Caco-2 (cell line): Measurements from ENCODE around the gene AOPEP. TPM values are rescaled to one million over a fixed set of nuclear protein-coding genes. Genes with fewer than 3 reads are reported as not detected.
"Not testable (repeated sequence)": the region's sequence is repeated elsewhere in the genome, so short reads cannot be mapped to it uniquely, and the experiment has no call there.

Source experiments
- BruUV-seq: library from RNA; stranded (reverse); fragments of 400-500 nt; replicated peaks from 2 replicates; lab custom pipeline; 2021; lab: Mats Ljungman, UMichigan
- CTCF ChIA-PET: fragments of 300-600 bp; sonication (Branson Sonifier 250); formaldehyde crosslinking; loops from one replicate; lab custom pipeline; 2022; ENCODE audit warnings: antibody characterized with exemption; lab: Charles Lee
- POLR2A ChIA-PET: fragments of 300-600 bp; sonication (Branson Sonifier 250); formaldehyde crosslinking; loops from one replicate; lab custom pipeline; 2022; ENCODE audit warnings: antibody characterized with exemption; lab: Charles Lee
- DNase-seq, 2 experiments: peaks; one replicate each; pipeline versions ENCODE4 v3.0.0 to v3.0.0-alpha.2; 2020 to 2022
- H3K27me3 ChIP-seq: replicated peaks from 2 replicates; pipeline ENCODE4 v1.6.0; 2011; ENCODE audit warnings: low read length; ENCODE audit not compliant: control insufficient read depth, insufficient read depth
- H3K36me3 ChIP-seq: 2 replicates; pipeline ENCODE4 v1.5.1; 2011; ENCODE audit warnings: low read length; ENCODE audit not compliant: control insufficient read depth, insufficient read depth
- H3K4me1 ChIP-seq: fragments of 250-450 bp; sonication (Bioruptor Pico); 2 replicates; pipeline ENCODE4 v1.5.1; 2020; ENCODE audit warnings: mild to moderate bottlenecking
- H3K4me3 ChIP-seq: 2 replicates; pipeline ENCODE4 v1.5.1; 2011; ENCODE audit warnings: low read depth, mild to moderate bottlenecking, control low read depth, low read length
- H3K9me3 ChIP-seq: fragments of 250-450 bp; sonication (Bioruptor Pico); 2 replicates; pipeline ENCODE4 v1.5.1; 2020; ENCODE audit warnings: mild to moderate bottlenecking, moderate library complexity
- H3K27ac Mint-ChIP-seq: one replicate; pipeline ENCODE4 v1.8.0; 2022; ENCODE audit warnings: mixed read lengths; ENCODE audit not compliant: unreplicated experiment
- H3K27me3 Mint-ChIP-seq: one replicate; pipeline ENCODE4 v1.8.0; 2022; ENCODE audit warnings: mixed read lengths; ENCODE audit not compliant: insufficient read depth, unreplicated experiment
- H3K36me3 Mint-ChIP-seq: one replicate; pipeline ENCODE4 v1.8.0; 2022; ENCODE audit warnings: mild to moderate bottlenecking, mixed read lengths; ENCODE audit not compliant: insufficient read depth, unreplicated experiment
- H3K4me1 Mint-ChIP-seq: one replicate; pipeline ENCODE4 v1.8.0; 2022; ENCODE audit warnings: low read depth, mixed read lengths; ENCODE audit not compliant: unreplicated experiment
- H3K4me3 Mint-ChIP-seq: one replicate; pipeline ENCODE4 v1.8.0; 2022; ENCODE audit warnings: mild to moderate bottlenecking, moderate library complexity, mixed read lengths; ENCODE audit not compliant: unreplicated experiment
- H3K9me3 Mint-ChIP-seq: one replicate; pipeline ENCODE4 v1.8.0; 2022; ENCODE audit warnings: mixed read lengths; ENCODE audit not compliant: unreplicated experiment
- CTCF ChIP-seq, 2 experiments: fragments of 200-600 bp in 1 of 2; IDR thresholded peaks; 1 replicate in 1 of 2; 2 replicates in 1 of 2; pipeline versions ENCODE4 v1.5.1 to v1.8.0; 2011 to 2022; ENCODE audit warnings: antibody characterized with exemption in 1 of 2, control low read depth in 1 of 2, inconsistent platforms in 1 of 2, low read depth in 1 of 2, low read length in 1 of 2, mild to moderate bottlenecking in 1 of 2, moderate library complexity in 1 of 2; ENCODE audit not compliant: insufficient read depth in 1 of 2, severe bottlenecking in 1 of 2, unreplicated experiment in 1 of 2
- intact Hi-C: fragments of 100-400 bp; cut with micrococcal nuclease; formaldehyde crosslinking; loops from one replicate; pipeline ENCODE4 v1.10.0; 2022; ENCODE audit not compliant: unreplicated experiment
- total RNA-seq: library from RNA; stranded (reverse); gene quantifications from 2 replicates; pipeline ENCODE4 v1.2.3, GENCODE V29; 2022

AOPEP gene
- total RNA-seq, 1 experiment from 2014 or later, result 63.3 TPM

- Mint-ChIP-seq H3K4me1 (no peaks in the 10 kb centered on the region), H3K36me3 (peaks cover 65% of the 10 kb centered on the region), H3K27ac (no peak overlapping the region), H3K27me3 (no peaks in the 10 kb centered on the region), H3K9me3 (no peaks in the 10 kb centered on the region), H3K4me3 (no peak overlapping the region)
- Histone ChIP-seq H3K9me3 (no peaks in the 10 kb centered on the region), H3K36me3 (peaks cover 2% of the 10 kb centered on the region), H3K4me1 (no peaks in the 10 kb centered on the region), H3K4me3 (no peak overlapping the region), H3K27me3 (no peaks in the 10 kb centered on the region)
- no peak for TF ChIP-seq CTCF (IDR thresholded peaks at IDR 0.05; ENCODE audit: insufficient read depth in 1 of 2, low read depth in 1 of 2, low read length in 1 of 2, severe bottlenecking in 1 of 2, unreplicated experiment in 1 of 2)
- no peak for DNase-seq
- ChIA-PET CTCF (no interaction called here), POLR2A (no interaction called here)
- intact Hi-C loops, result no loop called here
- BruUV-seq, result no TSS peak
These were observed 290.6 kb downstream of the AOPEP start for GRCh38 chr9:95017062-95017461.

- H3K4me3 ChIP-seq, result no peak overlapping the region
- peaks cover 67% of the 10 kb centered on the region for H3K36me3 Mint-ChIP-seq
- H3K27me3 Mint-ChIP-seq, result no peaks in the 10 kb centered on the region
- TF ChIP-seq CTCF (IDR thresholded peaks at IDR 0.05; ENCODE audit: insufficient read depth in 1 of 2, low read depth in 1 of 2, low read length in 1 of 2, severe bottlenecking in 1 of 2, unreplicated experiment in 1 of 2), result no peak
- no peaks in the 10 kb centered on the region for H3K4me1 ChIP-seq
- H3K9me3 ChIP-seq, result no peaks in the 10 kb centered on the region
- H3K4me3 Mint-ChIP-seq, result no peak overlapping the region
- ChIA-PET CTCF (no interaction called here), POLR2A (no interaction called here)
- DNase-seq, result no peak
- no peak overlapping the region for H3K27ac Mint-ChIP-seq
- H3K9me3 Mint-ChIP-seq, result no peaks in the 10 kb centered on the region
- H3K27me3 ChIP-seq, result no peaks in the 10 kb centered on the region
- H3K4me1 Mint-ChIP-seq, result no peaks in the 10 kb centered on the region
- BruUV-seq, result no TSS peak
- intact Hi-C loops, result no loop called here
- H3K36me3 ChIP-seq, result peaks cover 2% of the 10 kb centered on the region
These were observed 291.2 kb downstream of the AOPEP start for GRCh38 chr9:95017661-95018060.

DNA sequence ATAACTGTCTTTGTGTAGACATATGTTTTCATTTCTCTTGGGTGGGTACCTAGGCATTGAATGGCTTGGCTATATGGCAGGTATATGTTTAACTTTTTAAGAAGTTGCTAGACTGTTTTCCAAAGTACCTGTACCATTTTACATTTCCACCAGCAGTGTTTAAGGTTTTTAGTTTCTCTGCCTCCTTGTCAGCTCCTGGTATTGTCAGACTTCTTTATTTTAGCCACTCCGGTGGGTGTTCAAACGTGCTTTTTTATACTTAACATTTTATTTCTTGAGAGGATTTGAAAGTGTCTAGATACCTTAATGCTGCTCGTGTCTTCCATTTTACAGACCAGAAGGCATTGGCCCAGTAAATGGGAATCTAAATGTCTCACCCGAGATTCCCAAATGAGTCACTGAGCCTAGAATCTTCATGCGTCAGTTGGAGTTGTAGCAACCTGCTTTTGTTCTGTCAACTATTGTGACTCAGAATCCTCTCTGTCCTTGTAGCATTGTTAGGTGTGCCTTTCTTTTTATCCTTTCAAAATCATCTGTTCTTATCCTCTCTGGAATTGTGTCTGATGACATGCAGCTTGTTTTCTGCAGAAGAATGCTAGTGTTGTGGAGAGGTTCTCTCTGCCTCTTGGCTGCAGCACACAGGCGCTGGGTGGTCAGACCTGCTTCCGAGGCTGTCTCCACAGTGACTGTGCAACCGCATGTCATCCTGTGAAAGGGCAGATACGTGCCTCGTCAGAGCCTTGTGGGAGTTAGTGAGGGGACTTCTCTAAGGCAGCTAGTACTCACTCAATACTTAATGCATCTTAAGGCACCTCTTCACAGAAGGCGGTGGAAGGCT is 291.8 kb downstream of the AOPEP start:
- no peaks in the 10 kb centered on the region for H3K9me3 Mint-ChIP-seq
- H3K36me3 Mint-ChIP-seq, result peaks cover 74% of the 10 kb centered on the region
- no peak for TF ChIP-seq CTCF (IDR thresholded peaks at IDR 0.05; ENCODE audit: insufficient read depth in 1 of 2, low read depth in 1 of 2, low read length in 1 of 2, severe bottlenecking in 1 of 2, unreplicated experiment in 1 of 2)
- Histone ChIP-seq H3K27me3 (no peaks in the 10 kb centered on the region), H3K4me3 (no peak overlapping the region), H3K4me1 (no peaks in the 10 kb centered on the region), H3K36me3 (peaks cover 2% of the 10 kb centered on the region), H3K9me3 (no peaks in the 10 kb centered on the region)
- BruUV-seq, result no TSS peak
- no peaks in the 10 kb centered on the region for H3K27me3 Mint-ChIP-seq
- peaks cover 6% of the 10 kb centered on the region for H3K4me1 Mint-ChIP-seq
- ChIA-PET POLR2A (no interaction called here), CTCF (no interaction called here)
- no peak overlapping the region for H3K27ac Mint-ChIP-seq
- no peak overlapping the region for H3K4me3 Mint-ChIP-seq
- intact Hi-C loops, result no loop called here
- no peak for DNase-seq

GRCh38 chr9:95020644-95021043 is 294.1 kb downstream of the AOPEP start:
- DNase-seq, H3K4me3 Mint-ChIP-seq, BruUV-seq, H3K27me3 ChIP-seq, intact Hi-C loops, H3K27ac Mint-ChIP-seq, H3K27me3 Mint-ChIP-seq, H3K9me3 Mint-ChIP-seq, CTCF ChIA-PET, POLR2A ChIA-PET, H3K36me3 ChIP-seq, H3K9me3 ChIP-seq, H3K4me3 ChIP-seq: not testable (repeated sequence)
- H3K4me1 ChIP-seq, result peaks cover 22% of the 10 kb centered on the region
- Mint-ChIP-seq H3K36me3 (peaks cover 80% of the 10 kb centered on the region), H3K4me1 (peaks cover 22% of the 10 kb centered on the region)
